ENCODE data around the gene ZDHHC11.
"Not testable (repeated sequence)": the region's sequence is repeated elsewhere in the genome, so short reads cannot be mapped to it uniquely, and the experiment has no call there.

ZDHHC11 gene

GRCh38 chr5:843926-844325 is 6.9 kb downstream of the ZDHHC11 start:
- ATAC-seq, DNase-seq: not testable (repeated sequence)

- not testable (repeated sequence) for DNase-seq, ATAC-seq
Measured at GRCh38 chr5:843371-843770, 7.4 kb downstream of the ZDHHC11 start.

GRCh38 chr5:842402-843221 is 8.2 kb downstream of the ZDHHC11 start:
- DNase-seq, ATAC-seq: not testable (repeated sequence)

GRCh38 chr5:841531-842401 is 9.0 kb downstream of the ZDHHC11 start:
- ATAC-seq, DNase-seq: not testable (repeated sequence)

GRCh38 chr5:840974-841435 is 9.8 kb downstream of the ZDHHC11 start:
- not testable (repeated sequence) for ATAC-seq, DNase-seq

GRCh38 chr5:840118-840973 is 10.4 kb downstream of the ZDHHC11 start:
- DNase-seq, ATAC-seq: not testable (repeated sequence)

- peak; percentile 4 for DNase-seq
- not testable (repeated sequence) for ATAC-seq
Measured at GRCh38 chr5:838431-838851, 12.3 kb downstream of the ZDHHC11 start.

GRCh38 chr5:837621-838121 is 13.1 kb downstream of the ZDHHC11 start:
- ATAC-seq, DNase-seq: not testable (repeated sequence)

GRCh38 chr5:835933-836612 is 14.7 kb downstream of the ZDHHC11 start:
- ATAC-seq, DNase-seq: not testable (repeated sequence)

GRCh38 chr5:834013-834412 is 16.8 kb downstream of the ZDHHC11 start:
- DNase-seq, result not testable (repeated sequence)
- ATAC-seq, result peak; percentile 51

GRCh38 chr5:828194-828593 is 22.6 kb downstream of the ZDHHC11 start:
- ATAC-seq, DNase-seq: not testable (repeated sequence)

GRCh38 chr5:825544-825943 is 25.2 kb downstream of the ZDHHC11 start:
- DNase-seq, ATAC-seq: not testable (repeated sequence)

- no peak for ATAC-seq
- DNase-seq, result no peak
Measured at GRCh38 chr5:821504-821903, 29.3 kb downstream of the ZDHHC11 start.

- ATAC-seq (no peak), DNase-seq (no peak)
Measured at GRCh38 chr5:820245-820644, 30.5 kb downstream of the ZDHHC11 start.

GRCh38 chr5:819078-819477 is 31.7 kb downstream of the ZDHHC11 start:
- no peak for DNase-seq
- ATAC-seq, result peak; percentile 15

- ATAC-seq, result no peak
- DNase-seq, result no peak
Measured at GRCh38 chr5:816176-816575, 34.6 kb downstream of the ZDHHC11 start.

- DNase-seq, result no peak
- no peak for ATAC-seq
Measured at GRCh38 chr5:815449-815848, 35.3 kb downstream of the ZDHHC11 start.

GRCh38 chr5:813575-813974 is 37.2 kb downstream of the ZDHHC11 start:
- not testable (repeated sequence) for DNase-seq, ATAC-seq

GRCh38 chr5:811384-811783 is 39.4 kb downstream of the ZDHHC11 start:
- DNase-seq, ATAC-seq: not testable (repeated sequence)

GRCh38 chr5:807719-808514 is 42.9 kb downstream of the ZDHHC11 start:
- ATAC-seq, DNase-seq: not testable (repeated sequence)
